C4-2B (cell line): Measurements from ENCODE around the gene CDH23.

Experiments used
- H3K27ac ChIP-seq: fragments of 450-650 bp; 2 replicates; pipeline ENCODE4 v1.5.1; 2017
- CTCF ChIP-seq: fragments of 450-650 bp; conservative IDR thresholded peaks from 2 replicates; pipeline ENCODE4 v1.5.1; 2017; ENCODE audit warnings: mild to moderate bottlenecking
- ZFX ChIP-seq: fragments of 450-650 bp; IDR thresholded peaks from 2 replicates; pipeline ENCODE4 v1.6.1; 2017

CDH23 gene

DNA sequence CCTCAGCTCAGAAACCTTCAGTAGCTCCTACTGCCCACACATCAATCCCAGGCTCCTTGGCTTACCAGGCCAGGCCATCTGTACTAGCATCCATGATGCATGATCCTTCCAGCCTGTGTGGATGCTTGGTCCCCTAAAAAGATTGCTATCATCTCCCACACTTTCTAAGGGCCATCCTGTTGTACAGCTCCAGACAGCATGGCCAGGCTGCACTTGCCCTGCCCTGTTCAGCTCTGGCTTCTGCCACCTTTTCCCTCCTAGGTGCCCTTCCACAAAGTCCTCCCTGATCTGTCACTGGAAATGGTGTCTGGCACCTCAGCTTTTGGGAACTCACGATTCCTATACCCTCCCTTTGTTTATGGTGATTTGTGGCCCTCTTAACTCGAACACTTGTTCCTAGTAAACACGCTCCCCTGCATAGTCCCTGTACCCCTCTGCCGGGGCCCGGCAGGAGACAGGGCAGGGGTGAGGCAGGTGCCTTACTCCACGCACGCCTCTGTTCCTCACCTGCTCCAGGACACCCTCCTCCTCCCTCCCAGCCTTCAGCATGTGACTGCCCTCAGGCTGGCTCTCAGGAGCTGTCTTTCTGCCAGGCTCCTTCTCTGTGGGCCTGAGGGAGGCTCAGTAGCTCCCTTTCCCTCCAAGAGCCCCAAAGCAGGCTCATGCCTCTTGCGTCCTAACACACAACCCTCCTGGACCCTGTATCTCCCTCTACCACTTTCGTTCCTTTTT, 71.8 kb downstream of the CDH23 start:
- H3K27ac ChIP-seq = no peak overlapping the region
- TF ChIP-seq CTCF (no peak), ZFX (no peak)

- TF ChIP-seq ZFX = no peak
- TF ChIP-seq CTCF = no peak
- no peak overlapping the region for H3K27ac ChIP-seq
Observed at GRCh38 chr10:71471006-71471405, 74.3 kb downstream of the CDH23 start.

- no peak overlapping the region for H3K27ac ChIP-seq
- TF ChIP-seq ZFX (no peak), CTCF (no peak)
Observed at GRCh38 chr10:71471957-71472365, 75.2 kb downstream of the CDH23 start.

DNA sequence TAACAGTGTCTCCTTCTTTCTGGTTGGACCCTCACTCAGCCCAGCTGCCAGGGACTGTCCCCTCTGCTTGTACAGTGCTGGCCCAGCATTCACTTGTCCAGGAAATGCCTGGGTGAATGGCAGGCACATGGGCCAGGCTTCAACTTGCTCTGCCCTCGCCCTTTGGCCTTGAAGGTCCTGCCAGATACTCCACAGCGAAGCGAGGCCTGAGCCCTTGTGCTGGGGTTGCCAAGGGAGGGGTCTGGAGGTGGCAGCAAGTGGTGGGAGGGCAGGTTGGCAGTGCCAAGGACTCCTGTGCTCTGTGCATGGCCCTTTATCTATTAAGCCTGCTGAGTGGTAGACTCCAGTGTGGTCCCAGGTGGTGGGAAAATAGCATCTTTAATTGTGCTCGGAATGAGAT, 75.7 kb downstream of the CDH23 start:
- no peak for TF ChIP-seq CTCF
- no peak for TF ChIP-seq ZFX
- H3K27ac ChIP-seq = no peak overlapping the region

- no peak overlapping the region for H3K27ac ChIP-seq
- TF ChIP-seq CTCF (no peak), ZFX (no peak)
Observed at GRCh38 chr10:71472912-71473311, 76.2 kb downstream of the CDH23 start.

- TF ChIP-seq ZFX (no peak), CTCF (no peak)
- H3K27ac ChIP-seq = no peak overlapping the region
Observed at GRCh38 chr10:71473671-71474599, 77.2 kb downstream of the CDH23 start.

DNA sequence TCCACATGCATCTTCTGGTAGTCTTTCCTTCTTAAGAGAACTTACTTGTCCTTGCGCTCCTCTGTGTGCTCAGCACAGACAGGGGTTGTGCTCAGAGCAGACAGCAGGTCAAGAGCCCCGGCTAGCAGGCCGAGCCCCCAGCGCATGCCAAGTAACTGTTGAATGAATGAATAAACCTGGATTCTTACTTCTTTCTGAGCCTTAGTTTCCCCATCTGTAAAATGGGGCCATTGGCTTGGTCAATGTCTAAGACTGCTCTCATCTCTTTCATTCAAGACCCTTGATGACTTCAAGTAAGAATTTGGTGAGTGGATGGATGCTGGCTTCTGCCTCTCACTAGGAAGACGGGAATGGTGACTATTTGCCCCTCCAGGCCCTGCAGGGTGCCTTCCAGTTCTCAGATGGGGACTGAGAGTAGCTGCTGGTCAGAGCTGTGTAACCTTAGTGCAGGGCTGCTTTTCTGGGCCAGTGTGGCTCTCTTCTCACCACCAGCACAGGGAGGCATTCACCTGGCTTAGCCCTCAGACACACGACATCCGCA, 78.1 kb downstream of the CDH23 start:
- H3K27ac ChIP-seq = no peak overlapping the region
- TF ChIP-seq ZFX (no peak), CTCF (no peak)
